ENCODE measurements around the gene STK39.
A peak's percentile ranks its signal among the peaks of the same experiment; 100 is the strongest.

The STK39 gene

GRCh38 chr2:168222088-168222487, 25.3 kb downstream of the STK39 start:
- no peak for DNase-seq (ENCODE audit: low read depth in 2 of 2)
- TF ChIP-seq, protein P1, sequence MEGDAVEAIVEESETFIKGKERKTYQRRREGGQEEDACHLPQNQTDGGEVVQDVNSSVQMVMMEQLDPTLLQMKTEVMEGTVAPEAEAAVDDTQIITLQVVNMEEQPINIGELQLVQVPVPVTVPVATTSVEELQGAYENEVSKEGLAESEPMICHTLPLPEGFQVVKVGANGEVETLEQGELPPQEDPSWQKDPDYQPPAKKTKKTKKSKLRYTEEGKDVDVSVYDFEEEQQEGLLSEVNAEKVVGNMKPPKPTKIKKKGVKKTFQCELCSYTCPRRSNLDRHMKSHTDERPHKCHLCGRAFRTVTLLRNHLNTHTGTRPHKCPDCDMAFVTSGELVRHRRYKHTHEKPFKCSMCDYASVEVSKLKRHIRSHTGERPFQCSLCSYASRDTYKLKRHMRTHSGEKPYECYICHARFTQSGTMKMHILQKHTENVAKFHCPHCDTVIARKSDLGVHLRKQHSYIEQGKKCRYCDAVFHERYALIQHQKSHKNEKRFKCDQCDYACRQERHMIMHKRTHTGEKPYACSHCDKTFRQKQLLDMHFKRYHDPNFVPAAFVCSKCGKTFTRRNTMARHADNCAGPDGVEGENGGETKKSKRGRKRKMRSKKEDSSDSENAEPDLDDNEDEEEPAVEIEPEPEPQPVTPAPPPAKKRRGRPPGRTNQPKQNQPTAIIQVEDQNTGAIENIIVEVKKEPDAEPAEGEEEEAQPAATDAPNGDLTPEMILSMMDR (IDR thresholded peaks at IDR 0.05; ENCODE audit: low read depth, low read length) = no peak
- no peak overlapping the region for H3K4me3 ChIP-seq (replicated peaks in 1 of 2; ENCODE audit: low read depth in 2 of 2, low read length in 2 of 2)

- H3K4me3 ChIP-seq (replicated peaks in 1 of 2; ENCODE audit: low read depth in 2 of 2, low read length in 2 of 2) = no peak overlapping the region
- TF ChIP-seq, protein P1 (IDR thresholded peaks at IDR 0.05; ENCODE audit: low read depth, low read length) = no peak
- peak in 1 of 2 donors; percentile 68 for DNase-seq (ENCODE audit: low read depth in 2 of 2)
Measured at GRCh38 chr2:168220965-168221819, 26.2 kb downstream of the STK39 start.

DNA sequence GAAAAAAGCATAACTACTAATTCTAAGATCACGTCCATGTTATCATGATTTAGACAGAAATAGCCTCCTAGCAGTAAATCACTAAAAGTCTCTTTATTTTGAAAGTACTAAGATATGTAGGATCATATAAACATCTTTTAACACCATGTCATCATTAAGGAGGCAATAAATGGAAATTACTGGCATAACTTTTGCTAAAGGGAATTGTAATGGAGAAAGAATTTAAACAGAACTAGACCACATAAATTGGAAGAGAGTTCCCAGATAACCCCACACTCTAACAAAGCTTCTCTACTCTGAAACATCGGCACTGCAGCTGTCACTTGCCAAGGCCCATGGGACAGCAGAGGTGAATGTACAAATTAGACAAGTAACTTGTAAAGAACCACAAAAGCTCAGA, 29.5 kb downstream of the STK39 start:
- H3K4me3 ChIP-seq (replicated peaks in 1 of 2; ENCODE audit: low read depth in 2 of 2, low read length in 2 of 2) = no peak overlapping the region
- TF ChIP-seq, protein P1 (IDR thresholded peaks at IDR 0.05; ENCODE audit: low read depth, low read length) = no peak
- DNase-seq (ENCODE audit: low read depth in 2 of 2) = no peak

DNA sequence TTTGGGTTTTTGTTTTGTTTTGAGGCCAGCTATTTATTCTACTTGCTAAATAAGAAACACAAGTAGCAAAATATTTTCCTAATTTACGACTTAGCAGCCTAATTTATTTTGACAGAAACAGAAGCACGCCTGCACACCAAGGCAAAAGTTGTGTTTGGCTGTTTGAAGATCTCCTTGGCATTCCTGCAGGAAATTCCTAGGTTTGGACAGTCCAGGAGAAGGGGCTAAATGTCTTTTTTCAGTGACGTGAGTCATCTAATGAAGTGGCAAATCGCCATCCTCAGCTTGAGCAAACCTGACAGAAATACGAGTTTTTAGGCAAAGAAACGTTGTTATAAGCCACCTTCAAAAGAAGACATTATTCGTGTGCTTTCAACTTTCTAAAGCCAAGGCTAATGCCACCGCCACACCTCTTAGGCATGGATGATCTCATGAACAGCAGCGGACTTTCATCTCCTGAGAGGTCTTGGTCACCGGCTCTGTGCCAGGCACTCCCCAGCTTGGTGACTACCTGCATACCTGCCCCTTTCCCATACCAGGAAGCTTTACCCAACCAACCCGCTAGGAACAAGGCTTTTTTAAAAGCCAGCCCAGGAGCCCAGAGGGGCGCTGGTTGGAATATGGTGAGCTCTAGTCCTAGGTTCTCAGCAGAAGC, 30.9 kb downstream of the STK39 start:
- TF ChIP-seq, protein P1 (IDR thresholded peaks at IDR 0.05; ENCODE audit: low read depth, low read length) = no peak
- H3K4me3 ChIP-seq (replicated peaks in 1 of 2; ENCODE audit: low read depth in 2 of 2, low read length in 2 of 2) = no peak overlapping the region
- no peak for DNase-seq (ENCODE audit: low read depth in 2 of 2)

GRCh38 chr2:168215813-168216212, 31.6 kb downstream of the STK39 start:
- no peak overlapping the region for H3K4me3 ChIP-seq (replicated peaks in 1 of 2; ENCODE audit: low read depth in 2 of 2, low read length in 2 of 2)
- TF ChIP-seq, protein P1 (IDR thresholded peaks at IDR 0.05; ENCODE audit: low read depth, low read length) = no peak
- DNase-seq (ENCODE audit: low read depth in 2 of 2) = no peak

DNA sequence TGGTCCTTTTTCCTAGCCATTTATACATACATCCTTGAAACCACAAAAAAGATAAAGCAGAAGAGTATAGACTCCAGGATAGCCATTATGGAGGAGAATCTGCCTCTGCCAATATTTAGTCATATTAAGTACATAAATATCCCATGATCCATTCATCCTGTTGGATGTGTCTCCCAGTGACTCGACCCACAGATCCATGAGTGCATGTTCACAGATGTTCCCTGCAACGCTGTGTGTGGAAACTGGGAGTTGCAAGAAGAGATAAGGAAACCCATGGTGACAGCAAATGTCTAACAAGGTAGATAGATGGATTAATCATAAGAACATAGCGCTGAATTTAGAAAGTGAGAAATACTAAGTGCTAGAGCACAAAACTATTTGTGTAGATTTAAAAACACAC, 34.5 kb downstream of the STK39 start:
- no peak for DNase-seq (ENCODE audit: low read depth in 2 of 2)
- no peak overlapping the region for H3K4me3 ChIP-seq (replicated peaks in 1 of 2; ENCODE audit: low read depth in 2 of 2, low read length in 2 of 2)
- TF ChIP-seq, protein P1 (IDR thresholded peaks at IDR 0.05; ENCODE audit: low read depth, low read length) = no peak
